ENCODE measurements around the gene SETD1A.

SETD1A gene

DNA sequence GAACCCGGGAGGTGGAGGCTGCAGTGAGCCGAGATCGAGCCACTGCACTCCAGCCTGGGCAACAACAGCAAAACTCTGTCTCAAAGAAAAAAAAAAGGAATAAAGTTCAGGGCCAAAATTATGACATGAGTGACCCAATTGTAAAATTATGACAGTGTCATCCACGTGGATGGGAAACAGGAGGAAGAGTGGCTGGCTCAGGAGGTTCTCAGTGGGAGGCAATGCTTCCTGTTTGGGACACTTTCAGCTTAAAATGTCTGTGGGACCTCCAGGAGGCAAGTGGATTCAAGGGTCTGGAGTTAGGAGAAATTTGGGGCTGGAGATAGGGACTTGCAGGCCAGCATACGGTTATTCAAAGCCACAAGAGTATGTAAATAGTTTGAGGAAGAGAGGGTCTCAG is 67.8 kb downstream of the SETD1A start:
- no peak for FAIRE-seq

- no peak for FAIRE-seq
These were observed 71.7 kb downstream of the SETD1A start for GRCh38 chr16:31029272-31029671.

DNA sequence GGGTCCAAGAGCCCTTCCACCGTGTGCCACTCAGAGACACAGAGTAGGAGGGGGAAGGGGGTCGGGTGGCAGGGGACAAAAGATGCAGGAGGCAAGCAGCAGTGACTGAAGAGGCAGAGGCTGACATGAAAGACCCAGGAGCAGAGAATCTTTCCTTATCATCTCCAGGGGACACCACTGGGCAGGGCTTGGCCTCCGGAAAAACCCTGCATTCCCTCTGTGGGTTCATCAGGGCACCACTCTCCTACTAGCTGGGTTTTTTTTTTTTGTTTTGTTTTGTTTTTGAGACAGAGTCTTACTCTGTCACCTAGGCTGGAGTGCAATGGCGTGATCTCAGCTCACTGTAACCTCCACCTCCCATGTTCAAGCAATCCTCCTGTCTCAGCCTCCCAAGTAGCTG is 73.7 kb downstream of the SETD1A start:
- FAIRE-seq = no peak

GRCh38 chr16:31032736-31033708 is 75.5 kb downstream of the SETD1A start, which contains the start of gene STX4:
Gene STX4 (plus strand): TSS chr16:31033558. CDS start chr16:31033806, 248 bp downstream.
- FAIRE-seq = peak; percentile 63

- no peak for FAIRE-seq
These were observed 76.3 kb downstream of the SETD1A start for GRCh38 chr16:31033709-31034492.

Measured in endometrium (tissue), 2 donors.